WTC11 (cell line): ENCODE results near the gene VCAN. TPM values are rescaled to one million over a fixed set of nuclear protein-coding genes. Genes with fewer than 3 reads are reported as not detected.

Source experiments
- ATAC-seq: fragments of 200-7000 bp; cut with Tn5 transposase; 2 replicates; pipeline ENCODE4 v1.10.0; 2021; ENCODE audit warnings: mild to moderate bottlenecking, moderate library complexity
- CTCF ChIA-PET: fragments of 300-600 bp; sonication (Branson Sonifier 250); formaldehyde crosslinking; loops from one replicate; lab custom pipeline; 2021; ENCODE audit warnings: antibody characterized with exemption; lab: Charles Lee
- POLR2A ChIA-PET: fragments of 350-600 bp; sonication (Branson Sonifier 250); formaldehyde crosslinking; loops from one replicate; lab custom pipeline; 2021; ENCODE audit warnings: antibody characterized with exemption; lab: Charles Lee
- DNase-seq: peaks from one replicate; pipeline ENCODE4 v3.0.0; 2021; ENCODE audit warnings: low spot score
- H3K27ac Mint-ChIP-seq: 2 replicates; pipeline ENCODE4 v1.8.0; 2021; ENCODE audit warnings: mixed read lengths
- H3K27me3 Mint-ChIP-seq: 2 replicates; pipeline ENCODE4 v1.8.0; 2021; ENCODE audit warnings: low read depth, mild to moderate bottlenecking, moderate library complexity, mixed read lengths
- H3K36me3 Mint-ChIP-seq: 2 replicates; pipeline ENCODE4 v1.8.0; 2021; ENCODE audit warnings: mixed read lengths
- H3K4me1 Mint-ChIP-seq: 2 replicates; pipeline ENCODE4 v1.8.0; 2022; ENCODE audit warnings: mixed read lengths
- H3K4me3 Mint-ChIP-seq: 2 replicates; pipeline ENCODE4 v1.8.0; 2021; ENCODE audit warnings: mild to moderate bottlenecking, moderate library complexity, mixed read lengths
- H3K9me3 Mint-ChIP-seq: 2 replicates; pipeline ENCODE4 v1.8.0; 2021; ENCODE audit warnings: mixed read lengths
- ATF2 ChIP-seq: sonication (generic); formaldehyde crosslinking; IDR thresholded peaks from 2 replicates; pipeline ENCODE4 v1.8.1; 2022; ENCODE audit warnings: low read depth, missing genetic modification reagents, borderline replicate concordance
- ELF4 ChIP-seq: sonication (generic); formaldehyde crosslinking; IDR thresholded peaks from 2 replicates; pipeline ENCODE4 v1.8.1; 2022; ENCODE audit warnings: low read depth, mild to moderate bottlenecking, moderate library complexity, missing genetic modification reagents
- EMX1 ChIP-seq: fragments of 250-450 bp; sonication (Bioruptor Pico); IDR thresholded peaks from 2 replicates; pipeline ENCODE4 v1.8.0; 2021; ENCODE audit warnings: mild to moderate bottlenecking
- ERG ChIP-seq: fragments of 250-450 bp; sonication (Bioruptor Pico); IDR thresholded peaks from 2 replicates; pipeline ENCODE4 v1.8.0; 2021; ENCODE audit warnings: mild to moderate bottlenecking
- ETV6 ChIP-seq: sonication (generic); formaldehyde crosslinking; IDR thresholded peaks from 2 replicates; pipeline ENCODE4 v1.8.1; 2022; ENCODE audit warnings: mild to moderate bottlenecking, missing genetic modification reagents
- GABPB1 ChIP-seq: sonication (generic); formaldehyde crosslinking; IDR thresholded peaks from 2 replicates; pipeline ENCODE4 v1.8.1; 2023; ENCODE audit warnings: mild to moderate bottlenecking, missing genetic modification reagents
- JAZF1 ChIP-seq: fragments of 250-450 bp; sonication (Bioruptor Pico); IDR thresholded peaks from 2 replicates; pipeline ENCODE4 v1.9.0; 2021; ENCODE audit warnings: moderate library complexity, mild to moderate bottlenecking, inconsistent platforms
- MLX ChIP-seq: sonication (generic); formaldehyde crosslinking; IDR thresholded peaks from 2 replicates; pipeline ENCODE4 v1.8.1; 2023; ENCODE audit warnings: mild to moderate bottlenecking, missing genetic modification reagents, moderate library complexity
- NFATC4 ChIP-seq: fragments of 250-450 bp; sonication (Bioruptor Pico); IDR thresholded peaks from 2 replicates; pipeline ENCODE4 v1.9.0; 2021; ENCODE audit warnings: mild to moderate bottlenecking
- NFE2L1 ChIP-seq: sonication (generic); formaldehyde crosslinking; IDR thresholded peaks from 2 replicates; pipeline ENCODE4 v1.8.1; 2023; ENCODE audit warnings: missing genetic modification reagents
- PREB ChIP-seq: sonication (generic); formaldehyde crosslinking; IDR thresholded peaks from 2 replicates; pipeline ENCODE4 v1.8.1; 2022; ENCODE audit warnings: mild to moderate bottlenecking, missing genetic modification reagents, moderate library complexity, borderline replicate concordance
- SMAD4 ChIP-seq: sonication (generic); formaldehyde crosslinking; IDR thresholded peaks from 2 replicates; pipeline ENCODE4 v1.8.0; 2022; ENCODE audit warnings: mild to moderate bottlenecking, missing genetic modification reagents
- SP1 ChIP-seq: sonication (generic); formaldehyde crosslinking; conservative IDR thresholded peaks from 2 replicates; pipeline ENCODE4 v1.8.1; 2022; ENCODE audit warnings: missing genetic modification reagents
- ZNF281 ChIP-seq: sonication (generic); formaldehyde crosslinking; IDR thresholded peaks from 2 replicates; pipeline ENCODE4 v1.8.0; 2023; ENCODE audit warnings: mild to moderate bottlenecking, missing genetic modification reagents
- ZNF423 ChIP-seq: fragments of 250-450 bp; sonication (Bioruptor Pico); IDR thresholded peaks from 2 replicates; pipeline ENCODE4 v2.1.2; 2022; ENCODE audit warnings: mild to moderate bottlenecking, moderate library complexity
- ZNF425 ChIP-seq: fragments of 250-450 bp; sonication (Bioruptor Pico); conservative IDR thresholded peaks from 2 replicates; pipeline ENCODE4 v1.9.0; 2021; ENCODE audit warnings: mild to moderate bottlenecking
- ZNF512 ChIP-seq: sonication (generic); formaldehyde crosslinking; IDR thresholded peaks from 2 replicates; pipeline ENCODE4 v1.8.1; 2022; ENCODE audit warnings: missing genetic modification reagents, borderline replicate concordance
- total RNA-seq: library from RNA; stranded (reverse); gene quantifications from 3 replicates; pipeline ENCODE4 v1.2.3, GENCODE V29; 2021

VCAN gene
- total RNA-seq, 1 experiment from 2014 or later = 276 TPM

GRCh38 chr5:83512061-83512745 lies 40.7 kb downstream of the VCAN start:
- ATAC-seq = no peak
- CTCF ChIA-PET = no interaction called here

GRCh38 chr5:83513081-83513480 lies 41.5 kb downstream of the VCAN start:
- CTCF ChIA-PET = no interaction called here
- DNase-seq = no peak
- H3K27ac Mint-ChIP-seq = no peak overlapping the region
- no peaks in the 10 kb centered on the region for H3K9me3 Mint-ChIP-seq
- no peaks in the 10 kb centered on the region for H3K27me3 Mint-ChIP-seq
- no peaks in the 10 kb centered on the region for H3K4me1 Mint-ChIP-seq
- H3K36me3 Mint-ChIP-seq = peaks cover 36% of the 10 kb centered on the region
- POLR2A ChIA-PET = no interaction called here
- H3K4me3 Mint-ChIP-seq = no peak overlapping the region
- ATAC-seq = no peak
- no peak for TF ChIP-seq ERG (CRISPR knock-in tag)
- TF ChIP-seq PREB (CRISPR knock-in tag) = no peak
- no peak for TF ChIP-seq JAZF1 (CRISPR knock-in tag)
- no peak for TF ChIP-seq MLX (CRISPR knock-in tag)
- TF ChIP-seq GABPB1 (CRISPR knock-in tag) = no peak
- TF ChIP-seq ELF4 (CRISPR knock-in tag) = no peak
- TF ChIP-seq NFE2L1 (CRISPR knock-in tag) = no peak

More at GRCh38 chr5:83512061-83512745, 40.7 kb downstream of the VCAN start:
- DNase-seq = no peak
- TF ChIP-seq ZNF423 (CRISPR knock-in tag) (no peak), EMX1 (CRISPR knock-in tag) (no peak), SP1 (CRISPR knock-in tag) (no peak), ZNF512 (CRISPR knock-in tag) (no peak), ZNF281 (no peak), ZNF425 (CRISPR knock-in tag) (no peak), ETV6 (CRISPR knock-in tag) (no peak), NFATC4 (CRISPR knock-in tag) (no peak), ATF2 (no peak), SMAD4 (CRISPR knock-in tag) (no peak)
- POLR2A ChIA-PET = no interaction called here
- no peaks in the 10 kb centered on the region for H3K27me3 Mint-ChIP-seq
- no peak overlapping the region for H3K27ac Mint-ChIP-seq
- no peaks in the 10 kb centered on the region for H3K4me1 Mint-ChIP-seq
- H3K4me3 Mint-ChIP-seq = no peak overlapping the region
- H3K36me3 Mint-ChIP-seq = peaks cover 44% of the 10 kb centered on the region
- H3K9me3 Mint-ChIP-seq = no peaks in the 10 kb centered on the region
